ENCODE results near the gene RAD51D.

DNA sequence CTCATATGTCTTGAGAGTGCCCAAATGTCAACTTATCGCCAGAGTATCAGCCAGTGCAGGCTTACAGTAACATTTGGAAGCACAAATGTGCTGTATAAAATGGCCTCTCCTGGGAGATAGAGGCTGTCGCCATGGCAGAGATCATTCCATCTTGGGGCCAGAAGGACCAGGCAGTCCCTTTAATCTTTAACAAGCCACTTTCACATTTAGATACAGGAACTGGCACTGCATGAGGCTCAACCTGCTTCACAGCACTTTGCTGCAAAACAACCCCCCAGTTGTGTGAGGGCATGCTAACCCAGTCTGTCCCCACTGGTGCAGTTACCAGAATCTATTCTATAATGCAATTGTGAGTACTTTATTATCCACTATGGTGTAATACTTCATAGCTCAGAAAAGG lies 51.4 kb downstream of the RAD51D start:
- no peak for TF ChIP-seq EZH2 (IDR thresholded peaks at IDR 0.05; ENCODE audit: borderline replicate concordance, low read depth, low read length, severe bottlenecking)
- TF ChIP-seq, protein P1, sequence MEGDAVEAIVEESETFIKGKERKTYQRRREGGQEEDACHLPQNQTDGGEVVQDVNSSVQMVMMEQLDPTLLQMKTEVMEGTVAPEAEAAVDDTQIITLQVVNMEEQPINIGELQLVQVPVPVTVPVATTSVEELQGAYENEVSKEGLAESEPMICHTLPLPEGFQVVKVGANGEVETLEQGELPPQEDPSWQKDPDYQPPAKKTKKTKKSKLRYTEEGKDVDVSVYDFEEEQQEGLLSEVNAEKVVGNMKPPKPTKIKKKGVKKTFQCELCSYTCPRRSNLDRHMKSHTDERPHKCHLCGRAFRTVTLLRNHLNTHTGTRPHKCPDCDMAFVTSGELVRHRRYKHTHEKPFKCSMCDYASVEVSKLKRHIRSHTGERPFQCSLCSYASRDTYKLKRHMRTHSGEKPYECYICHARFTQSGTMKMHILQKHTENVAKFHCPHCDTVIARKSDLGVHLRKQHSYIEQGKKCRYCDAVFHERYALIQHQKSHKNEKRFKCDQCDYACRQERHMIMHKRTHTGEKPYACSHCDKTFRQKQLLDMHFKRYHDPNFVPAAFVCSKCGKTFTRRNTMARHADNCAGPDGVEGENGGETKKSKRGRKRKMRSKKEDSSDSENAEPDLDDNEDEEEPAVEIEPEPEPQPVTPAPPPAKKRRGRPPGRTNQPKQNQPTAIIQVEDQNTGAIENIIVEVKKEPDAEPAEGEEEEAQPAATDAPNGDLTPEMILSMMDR (IDR thresholded peaks at IDR 0.05; ENCODE audit: borderline replicate concordance, extremely low read depth, low read length, poor library complexity, severe bottlenecking): no peak

Measured in DND-41 (cell line).